Head of caudate nucleus (tissue), 42 donors: ENCODE results near the gene FANK1.
A peak's percentile ranks its signal among the peaks of the same experiment; 100 is the strongest.

Experiments
- DNase-seq, 42 donors: peaks; one replicate each; pipeline versions ENCODE4 v3.0.0 to v3.0.0-alpha.2; 2020 to 2021; ENCODE audit warnings: mixed read lengths in 7 of 42
- intact Hi-C: fragments of 100-400 bp; cut with DNase I; formaldehyde crosslinking; loops from one replicate; pipeline ENCODE4 v1.15.0; 2022

FANK1 gene

DNA sequence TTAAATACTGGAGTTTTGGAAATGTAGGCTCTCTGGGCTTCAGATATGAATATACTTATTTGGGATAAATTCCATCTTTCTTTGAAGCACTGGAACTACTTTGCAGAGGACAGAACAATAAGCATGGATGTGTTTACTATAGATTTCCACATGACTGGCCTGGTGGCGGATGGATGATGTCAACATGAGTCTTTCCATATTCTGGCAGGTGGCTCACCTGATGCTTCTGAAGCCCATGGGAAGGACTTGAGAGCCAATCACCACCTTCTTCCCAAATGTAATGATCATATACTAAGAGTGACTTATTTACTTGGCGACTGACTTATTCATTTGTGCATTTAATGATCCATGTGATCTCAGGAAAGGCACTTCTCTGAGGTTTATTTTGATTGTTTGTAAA, 110.5 kb downstream of the FANK1 start:
- intact Hi-C loops = no loop called here

DNA sequence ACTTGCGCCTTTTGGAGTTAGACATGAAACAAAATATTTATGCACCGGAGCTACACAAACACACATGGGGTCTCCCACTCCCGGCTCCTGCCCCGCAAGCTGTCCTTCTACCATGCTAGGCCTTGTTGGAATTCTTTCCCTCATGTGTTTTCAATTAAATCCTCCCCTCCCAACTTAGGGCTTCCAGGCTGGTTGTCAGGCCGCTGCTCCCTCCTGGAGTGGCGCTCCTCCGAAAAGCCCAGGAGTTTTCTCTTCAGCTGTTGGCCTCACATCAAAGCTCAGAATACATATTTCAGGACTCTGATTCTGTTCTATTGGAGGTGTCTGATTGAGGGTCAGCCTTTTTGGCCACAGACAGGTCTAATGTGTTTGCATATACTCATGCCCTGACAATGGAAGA, 113.3 kb downstream of the FANK1 start:
- intact Hi-C loops = no loop called here

More for the DNA sequence above, 110.5 kb downstream of the FANK1 start:
- DNase-seq = no peak

DNA sequence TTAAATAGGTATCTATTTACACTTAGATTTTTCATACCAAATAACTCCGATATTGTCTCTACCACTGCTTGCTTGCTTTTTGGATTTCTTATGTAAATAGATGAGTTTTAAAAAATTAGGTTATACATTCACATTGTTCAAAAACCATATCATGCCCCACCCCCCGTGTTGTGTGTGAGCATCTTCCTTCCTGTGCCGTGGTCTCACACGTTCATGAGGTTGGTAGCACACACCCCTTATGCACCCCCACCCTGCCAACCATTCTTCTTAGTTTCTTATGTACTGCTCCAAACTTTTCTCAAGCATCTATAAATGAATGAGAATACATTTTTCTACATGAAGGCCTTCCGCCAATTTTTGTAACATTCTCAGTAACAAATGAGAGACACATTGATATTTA, 115.6 kb downstream of the FANK1 start:
- intact Hi-C loops = no loop called here
- no peak for DNase-seq

More for the DNA sequence above, 113.3 kb downstream of the FANK1 start:
- no peak for DNase-seq

DNA sequence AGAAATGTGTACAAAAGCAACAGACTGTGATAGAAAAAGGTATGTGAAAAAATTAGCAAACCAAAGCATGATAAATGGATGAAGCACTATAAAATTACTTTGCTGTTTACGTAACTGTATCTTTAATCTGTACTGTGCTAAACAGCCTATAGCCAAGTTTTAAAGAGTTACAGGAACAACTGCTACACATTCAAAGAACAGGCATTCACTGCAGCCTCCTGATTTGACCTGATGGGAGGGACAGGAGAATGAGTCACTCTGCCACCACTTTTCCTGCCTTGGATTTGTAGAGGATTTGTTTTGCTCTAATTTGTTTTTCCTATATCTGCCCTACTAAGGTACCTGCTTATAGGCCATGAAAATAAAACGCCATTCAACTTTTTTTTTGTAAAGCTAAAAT, 116.1 kb downstream of the FANK1 start:
- no peak for DNase-seq
- intact Hi-C loops = no loop called here

DNA sequence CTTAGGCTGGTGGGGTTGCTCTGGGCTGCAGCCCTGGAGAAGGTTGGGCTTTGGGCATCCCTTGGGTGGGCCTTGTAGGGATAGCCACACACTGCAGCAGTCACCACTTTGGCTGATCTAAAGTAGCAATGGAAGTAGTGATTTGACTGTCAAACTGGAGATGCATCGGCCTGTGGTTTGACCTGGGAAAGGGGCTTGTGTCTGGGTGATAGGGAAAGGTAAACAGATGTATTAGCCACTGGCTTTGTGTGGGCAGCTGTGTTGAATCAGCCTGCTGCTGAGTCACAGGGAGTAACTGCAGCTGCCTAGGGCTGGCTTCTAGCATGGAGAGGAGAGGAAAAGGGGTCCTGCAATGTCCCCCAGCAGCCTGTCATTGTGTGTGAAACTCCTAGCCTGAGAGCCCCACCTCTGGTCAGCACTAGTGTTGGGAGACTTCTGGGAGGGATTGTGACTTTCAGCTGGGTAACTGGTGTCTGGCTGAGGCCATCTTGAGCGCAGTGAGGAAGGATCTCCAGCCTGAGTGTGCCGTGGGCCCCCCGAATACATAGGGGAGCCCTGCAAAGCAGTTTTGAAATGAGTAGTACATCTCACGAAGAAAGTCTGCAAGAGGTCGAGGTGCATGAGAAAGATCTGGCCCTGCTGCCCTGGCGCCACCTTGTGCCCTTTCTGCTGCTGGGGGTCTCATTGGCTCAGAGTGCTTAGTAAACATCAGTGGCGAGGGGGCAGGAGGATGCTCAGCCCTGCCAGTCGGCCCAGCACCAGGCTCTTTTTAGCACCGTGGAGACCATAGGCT, 117.3 kb downstream of the FANK1 start:
- DNase-seq = no peak
- intact Hi-C loops = no loop called here

DNA sequence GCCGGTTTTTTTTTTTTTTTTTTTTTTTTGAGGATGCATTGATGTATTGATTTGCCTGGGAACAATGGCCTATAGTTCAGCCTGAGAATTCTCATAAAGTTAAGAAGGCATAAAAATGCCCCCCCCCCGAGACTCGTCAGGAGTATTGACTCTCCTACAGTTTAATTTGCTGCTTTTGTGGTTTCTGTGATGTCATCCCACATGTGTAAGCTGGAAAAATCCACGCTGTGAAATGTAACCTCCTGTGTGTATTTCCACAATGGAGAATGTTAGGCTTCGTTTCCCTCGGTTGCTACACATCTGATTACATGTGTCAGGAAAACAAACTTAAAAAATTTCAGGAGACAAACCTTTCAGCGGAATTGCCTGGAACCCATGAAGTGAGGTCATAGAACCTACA, 117.9 kb downstream of the FANK1 start:
- DNase-seq = no peak
- intact Hi-C loops = no loop called here

DNA sequence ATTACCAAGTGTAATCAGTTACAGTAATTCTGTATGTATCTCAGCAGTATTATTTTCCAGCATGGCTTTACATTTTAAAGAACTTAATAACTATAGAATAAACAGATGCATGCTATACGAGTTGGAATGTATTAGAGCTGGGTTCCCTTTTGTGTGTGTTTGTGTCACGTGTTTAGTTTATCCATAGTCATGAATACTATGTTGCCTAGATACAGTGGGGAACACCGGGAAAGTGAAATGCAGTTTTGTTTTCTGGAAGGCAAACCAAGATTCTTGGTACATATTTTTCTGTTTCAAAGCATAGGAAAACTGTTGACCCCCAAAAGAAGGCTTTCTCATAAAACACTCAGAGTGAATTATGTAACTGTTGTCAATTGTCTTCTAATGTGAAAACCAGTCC, 119.0 kb downstream of the FANK1 start:
- intact Hi-C loops = no loop called here
- no peak for DNase-seq

DNA sequence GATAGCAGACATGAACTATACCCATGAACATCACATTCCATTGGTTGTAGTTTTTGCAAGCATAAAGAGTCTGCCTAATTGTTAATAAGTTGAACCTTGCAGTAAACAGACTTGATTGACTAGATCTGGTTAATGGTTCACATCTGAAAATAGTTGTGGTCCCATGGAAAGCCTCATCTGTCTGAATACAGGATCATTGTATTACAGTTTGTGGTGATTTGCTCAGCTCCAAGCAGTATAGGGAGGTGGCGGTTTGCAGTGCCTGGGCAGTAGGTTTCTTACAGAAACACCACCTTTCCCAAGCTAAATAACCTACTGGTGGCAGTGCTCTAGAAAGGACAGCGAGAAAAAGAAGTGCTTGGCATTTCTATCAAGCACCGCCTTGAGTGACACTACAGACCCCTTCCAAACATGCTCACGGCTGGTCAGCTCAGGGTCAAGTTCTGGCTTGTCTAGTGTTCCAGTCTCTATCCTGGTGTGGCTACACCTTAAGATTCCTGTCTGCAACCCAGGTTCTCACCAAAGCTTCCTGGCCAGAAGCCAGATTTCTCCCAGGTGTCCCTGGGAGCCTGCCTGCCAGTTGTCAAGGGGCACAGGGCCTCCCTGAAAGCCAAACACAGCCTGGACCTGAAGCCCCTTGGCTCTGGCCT, 119.9 kb downstream of the FANK1 start:
- DNase-seq = no peak
- intact Hi-C loops = no loop called here

DNA sequence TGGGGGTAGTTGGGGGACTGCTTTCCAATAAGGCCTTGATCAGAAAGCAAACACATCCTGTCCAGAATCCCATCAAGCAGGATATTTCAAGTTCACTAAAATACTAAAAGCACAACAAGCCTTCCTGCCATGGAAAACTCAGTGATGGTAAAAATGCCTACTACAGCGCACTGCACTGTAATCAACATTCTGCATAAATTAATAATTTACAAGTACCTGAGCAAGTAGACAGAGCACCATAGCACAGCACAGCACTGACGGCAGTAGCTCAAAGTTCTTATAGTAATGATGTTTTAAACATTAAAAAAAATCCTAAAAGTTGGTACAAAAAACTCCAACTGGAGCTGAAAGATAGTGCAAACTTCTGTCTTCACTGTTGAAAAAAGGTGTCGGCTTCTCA, 120.5 kb downstream of the FANK1 start:
- intact Hi-C loops = no loop called here
- no peak for DNase-seq

DNA sequence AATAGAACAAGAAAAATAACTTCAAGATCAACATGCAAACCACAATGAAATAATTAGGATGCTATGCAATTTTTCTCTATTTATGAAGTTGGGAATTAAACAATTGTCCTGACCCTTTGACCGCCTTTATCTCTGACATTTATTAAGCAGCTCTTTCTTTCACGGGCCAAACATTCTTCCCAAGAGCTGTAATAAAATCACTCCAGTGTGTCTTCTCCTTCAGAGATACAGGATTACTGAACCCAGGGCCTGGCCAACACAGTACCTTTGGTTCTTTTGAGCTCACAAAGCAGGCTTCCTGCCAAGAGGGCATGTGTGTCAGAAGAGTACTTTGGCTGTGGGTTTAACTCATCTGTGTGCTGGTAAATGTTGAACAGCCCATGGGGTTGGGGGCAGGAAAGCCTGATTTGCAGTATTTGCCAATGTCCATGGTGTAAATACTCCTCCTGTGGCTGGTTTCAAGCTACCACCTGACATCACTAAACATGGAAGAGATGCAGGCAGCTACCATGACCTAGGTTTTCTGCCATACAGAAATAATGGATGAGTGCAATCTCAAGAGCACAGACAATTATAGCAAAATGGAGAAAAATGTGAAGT, 121.7 kb downstream of the FANK1 start:
- no peak for DNase-seq
- intact Hi-C loops = no loop called here

DNA sequence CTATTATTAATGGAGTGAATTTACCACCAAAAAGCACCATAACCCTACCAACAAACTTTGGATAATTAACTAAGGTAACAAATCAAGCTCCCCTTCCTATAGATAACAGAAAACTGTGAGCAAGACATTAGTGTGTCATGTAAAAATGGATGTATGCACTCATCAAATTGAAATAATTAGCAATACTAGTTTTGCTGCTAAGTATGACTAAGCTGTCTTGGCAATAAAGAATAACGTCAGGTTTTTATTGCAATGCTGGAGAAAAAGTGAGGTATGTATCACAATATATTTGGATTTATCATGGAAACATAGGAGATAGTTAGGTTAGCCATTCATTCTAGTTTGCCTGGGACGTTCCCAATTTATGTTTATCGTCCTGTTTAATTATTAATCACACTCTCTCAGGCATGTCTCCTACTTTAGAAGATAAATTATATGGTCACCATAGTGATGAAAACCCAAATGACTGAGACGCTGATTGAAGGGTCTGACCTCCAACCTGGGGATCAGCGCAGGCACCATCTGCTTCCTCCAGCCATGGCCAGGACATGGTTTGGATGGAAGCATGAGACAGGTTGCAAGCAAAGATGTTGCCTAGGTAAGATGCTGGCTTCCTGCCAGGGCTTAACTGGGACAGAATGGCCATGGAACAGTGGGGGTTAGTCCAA, 125.6 kb downstream of the FANK1 start:
- DNase-seq = no peak

DNA sequence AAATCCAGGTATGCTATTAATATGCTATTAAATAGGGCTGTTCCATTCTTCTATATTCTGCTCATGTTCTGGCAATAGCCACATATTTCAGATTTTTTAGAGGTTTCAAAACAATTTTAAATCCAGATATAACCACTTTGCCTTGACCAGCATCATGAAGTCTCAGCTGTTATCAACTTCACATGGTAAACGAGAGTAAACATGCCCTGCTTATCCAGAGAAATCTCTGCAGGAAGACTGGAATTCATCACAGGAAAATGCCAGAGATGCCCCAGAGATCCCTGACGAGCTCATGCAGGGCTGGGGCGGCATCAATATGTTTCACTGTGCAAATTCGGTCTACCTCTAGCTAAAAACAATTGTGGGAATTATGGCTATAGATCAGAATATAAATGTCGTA, 126.5 kb downstream of the FANK1 start:
- intact Hi-C loops = no loop called here
- DNase-seq = no peak

More for the DNA sequence above, 125.6 kb downstream of the FANK1 start:
- intact Hi-C loops = no loop called here

DNA sequence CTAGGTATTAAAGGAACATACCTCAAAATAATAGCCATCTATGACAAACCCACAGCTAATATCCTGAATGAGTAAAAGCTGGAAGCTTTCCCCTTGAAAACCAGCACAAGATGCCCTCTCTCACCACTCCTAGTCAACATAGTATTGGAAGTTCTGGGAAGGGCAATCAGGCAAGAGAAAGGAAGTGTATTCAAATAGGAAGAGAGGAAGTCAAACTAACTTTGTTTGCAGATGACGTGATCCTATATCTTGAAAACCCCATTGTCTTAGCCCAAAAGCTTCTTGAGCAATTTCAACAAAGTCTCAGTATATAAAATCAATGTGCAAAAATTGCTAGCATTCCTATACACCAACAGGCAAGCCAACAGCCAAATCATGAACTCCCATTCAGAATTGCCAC, 131.3 kb downstream of the FANK1 start:
- intact Hi-C loops = no loop called here

DNA sequence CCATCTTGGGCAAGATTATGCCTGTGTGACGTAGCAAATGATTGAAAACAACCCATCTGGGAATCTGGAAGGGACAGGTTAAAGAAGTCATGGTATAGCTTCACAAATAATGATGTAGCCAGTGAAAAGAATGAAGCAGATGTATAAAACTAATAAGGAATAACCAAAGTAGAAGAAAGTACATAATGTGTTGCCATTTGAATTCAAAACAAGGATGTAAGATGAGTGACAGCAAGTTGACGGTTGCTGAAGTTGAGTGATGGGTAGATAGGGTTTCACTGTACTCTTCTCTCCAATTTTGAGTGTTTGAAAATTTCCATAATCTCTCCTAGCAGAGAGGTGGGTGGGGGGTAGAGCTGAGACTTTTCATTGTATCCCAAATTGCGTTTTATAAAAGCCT, 133.6 kb downstream of the FANK1 start:
- intact Hi-C loops = no loop called here
- no peak for DNase-seq

More for the DNA sequence above, 131.3 kb downstream of the FANK1 start:
- no peak for DNase-seq

DNA sequence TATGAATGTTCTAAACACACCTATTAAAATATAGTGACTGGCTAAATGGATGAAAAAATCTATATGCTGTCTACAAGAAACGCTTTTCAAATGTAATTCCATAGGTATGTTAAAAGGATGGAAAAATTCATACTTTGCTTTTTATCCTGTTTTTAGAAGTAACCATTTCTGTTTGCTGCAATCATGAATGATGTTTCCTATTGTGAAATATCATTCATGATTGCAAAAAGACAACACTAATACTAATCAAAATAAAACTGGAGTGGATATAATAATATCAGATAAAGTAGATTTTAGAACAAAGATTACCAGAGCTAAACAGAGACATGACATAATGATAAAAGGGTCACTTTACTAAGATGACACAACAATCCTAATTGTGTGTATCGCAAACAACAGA, 138.2 kb downstream of the FANK1 start:
- intact Hi-C loops = no loop called here
- DNase-seq = no peak

DNA sequence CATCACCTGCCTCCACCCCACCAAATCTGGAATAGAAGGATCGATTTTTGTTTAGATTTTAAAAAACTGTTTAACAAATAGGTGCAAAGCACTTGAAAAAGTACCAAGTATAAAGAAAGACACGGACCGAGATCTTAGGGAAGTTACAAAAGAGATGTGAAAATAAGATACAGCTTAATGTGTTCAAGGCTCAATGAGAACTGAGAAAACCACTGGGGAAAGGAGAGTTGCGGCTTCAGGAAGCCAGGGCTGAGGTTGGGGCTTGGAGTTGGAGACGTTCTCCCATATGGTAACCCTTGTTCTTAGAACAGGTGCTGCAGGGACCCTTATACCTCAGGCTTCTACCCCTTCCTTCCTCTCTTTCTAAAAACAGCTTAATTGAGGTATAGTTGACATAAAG, 140.2 kb downstream of the FANK1 start:
- no peak for DNase-seq
- intact Hi-C loops = no loop called here

DNA sequence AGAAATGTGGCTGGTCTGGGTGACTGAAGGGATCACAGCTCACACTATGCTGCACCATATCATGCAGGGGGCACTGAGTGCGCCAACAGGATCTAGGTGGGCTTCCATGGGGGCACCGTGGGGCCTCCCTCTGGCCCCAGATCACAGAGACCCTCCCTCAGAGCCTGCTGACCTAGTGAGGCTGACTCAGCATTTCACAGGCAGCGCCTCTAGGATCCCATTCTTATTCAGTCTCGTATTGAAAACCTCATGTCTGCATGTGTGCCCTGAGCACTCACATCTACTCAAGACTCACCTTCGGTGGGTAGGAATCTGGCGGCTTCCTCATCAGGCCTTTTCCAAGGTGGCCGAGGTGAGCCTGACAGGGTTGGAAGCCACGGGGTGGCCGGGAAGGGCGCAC, 141.6 kb downstream of the FANK1 start:
- intact Hi-C loops = no loop called here
- no peak for DNase-seq

DNA sequence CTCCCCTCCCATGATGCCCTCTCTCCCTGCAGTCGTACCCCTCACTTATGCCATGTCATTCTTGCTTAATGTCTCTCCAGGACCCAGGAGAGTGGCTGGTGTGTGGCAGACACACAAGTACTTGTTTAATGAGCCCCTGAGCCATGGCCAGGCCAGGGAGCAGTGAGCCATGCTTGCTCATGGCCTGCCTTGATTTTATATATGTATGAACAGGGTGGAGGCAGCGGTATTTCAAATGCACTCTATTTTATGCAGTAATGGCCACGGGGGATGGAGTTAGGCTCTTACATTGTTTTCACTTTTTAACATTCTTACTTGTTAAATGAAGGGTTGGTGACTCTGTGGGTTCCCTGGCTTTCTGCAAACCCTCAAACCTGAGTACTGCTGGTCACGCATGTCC, 144.8 kb downstream of the FANK1 start:
- DNase-seq = no peak
- intact Hi-C loops = no loop called here

DNA sequence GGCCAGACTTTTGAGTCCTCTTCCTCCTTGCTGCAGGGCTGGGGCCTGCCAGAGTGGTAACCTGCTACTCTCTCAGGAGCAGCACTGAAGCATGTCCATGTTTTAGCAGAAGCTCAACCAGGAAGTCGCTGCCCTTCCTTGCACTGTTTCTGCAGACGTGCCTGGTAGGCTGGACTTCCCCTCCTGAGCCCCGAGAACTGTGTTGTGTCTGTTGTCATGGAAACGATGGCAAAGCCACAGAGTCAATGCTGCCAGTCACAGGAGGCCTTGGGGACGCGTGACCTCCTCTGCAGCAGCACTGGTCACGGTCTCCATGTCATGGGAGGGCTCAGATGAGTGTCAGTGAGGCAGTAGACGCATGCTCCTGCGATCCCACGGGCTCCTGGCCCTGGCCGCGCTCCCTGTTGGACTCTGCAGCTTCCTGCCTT, 145.5 kb downstream of the FANK1 start:
- intact Hi-C loops = no loop called here
- DNase-seq = peak; percentile 31 to 83 (median 64)

DNA sequence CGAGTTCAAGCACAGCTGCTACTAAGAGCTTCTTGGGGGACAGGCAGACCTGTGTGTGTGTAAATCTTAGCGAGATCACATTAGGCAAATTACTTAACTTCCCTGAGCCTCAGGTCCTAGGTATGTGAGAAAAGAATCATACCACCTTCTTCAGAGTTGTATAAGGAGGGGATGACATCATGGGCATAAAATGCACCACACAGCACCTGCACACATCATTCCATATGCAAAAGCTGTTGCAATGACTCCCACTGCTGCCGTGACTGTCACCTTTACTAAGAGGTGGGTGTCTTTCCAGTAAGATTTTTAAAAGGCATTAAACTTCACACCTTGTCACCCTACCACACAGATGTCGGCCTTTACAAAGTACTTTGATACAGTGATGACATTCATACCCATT, 146.0 kb downstream of the FANK1 start:
- intact Hi-C loops = no loop called here
- DNase-seq = peak in 37 of 42 donors; percentile 28 to 89 (median 60)
